Astrocyte of the spinal cord (primary cell): Measurements from ENCODE around the gene PLD6.
"Not testable (repeated sequence)": the region's sequence is repeated elsewhere in the genome, so short reads cannot be mapped to it uniquely, and the experiment has no call there.

Experiments used
- DNase-seq: peaks from one replicate; pipeline ENCODE4 v3.0.0; 2011; ENCODE audit warnings: low read depth, low spot score
- H3K4me3 ChIP-seq: 2 replicates; pipeline ENCODE4 v1.5.1; 2011; ENCODE audit warnings: low read depth, mild to moderate bottlenecking, low read length, moderate library complexity
- in situ Hi-C: cut with HindIII; loops from 2 replicates; pipeline ENCODE4 v1.10.0; 2017; ENCODE audit warnings: low sequenced_read_pairs
- TF ChIP-seq, protein P1 (sequence below): IDR thresholded peaks from 2 replicates; pipeline ENCODE4 v1.5.1; 2012; ENCODE audit warnings: low read depth, mild to moderate bottlenecking, low read length, inconsistent platforms

The PLD6 gene

DNA sequence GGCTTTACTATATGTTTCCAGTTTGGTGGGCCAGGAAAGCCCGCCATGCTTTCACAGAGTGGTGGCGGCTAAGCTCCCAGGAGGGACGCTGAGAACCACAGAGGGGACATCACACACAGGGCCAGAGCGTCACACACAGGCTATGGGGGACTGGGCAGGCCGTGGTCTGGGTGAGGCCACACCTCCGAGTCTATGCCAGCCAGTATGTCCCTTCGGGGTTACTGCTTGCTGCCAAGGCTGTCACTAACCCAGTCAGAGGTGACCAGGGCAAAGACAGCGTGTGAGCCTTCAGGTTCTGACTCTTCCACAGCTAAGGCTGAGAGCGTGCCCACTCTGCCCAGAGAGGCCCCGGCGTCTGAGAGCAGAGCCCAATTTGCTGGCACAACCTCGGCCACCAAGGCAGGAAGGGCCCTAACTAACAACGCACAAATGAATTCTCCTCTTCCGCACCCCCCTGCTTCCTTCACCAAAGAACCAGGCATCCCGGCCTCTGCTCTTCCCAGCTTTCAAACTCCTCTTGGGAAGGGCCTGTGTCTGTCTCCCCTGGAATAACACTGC is 2.9 kb downstream of the PLD6 start:
- DNase-seq, result no peak
- in situ Hi-C loops, result no loop called here
- TF ChIP-seq, protein P1, sequence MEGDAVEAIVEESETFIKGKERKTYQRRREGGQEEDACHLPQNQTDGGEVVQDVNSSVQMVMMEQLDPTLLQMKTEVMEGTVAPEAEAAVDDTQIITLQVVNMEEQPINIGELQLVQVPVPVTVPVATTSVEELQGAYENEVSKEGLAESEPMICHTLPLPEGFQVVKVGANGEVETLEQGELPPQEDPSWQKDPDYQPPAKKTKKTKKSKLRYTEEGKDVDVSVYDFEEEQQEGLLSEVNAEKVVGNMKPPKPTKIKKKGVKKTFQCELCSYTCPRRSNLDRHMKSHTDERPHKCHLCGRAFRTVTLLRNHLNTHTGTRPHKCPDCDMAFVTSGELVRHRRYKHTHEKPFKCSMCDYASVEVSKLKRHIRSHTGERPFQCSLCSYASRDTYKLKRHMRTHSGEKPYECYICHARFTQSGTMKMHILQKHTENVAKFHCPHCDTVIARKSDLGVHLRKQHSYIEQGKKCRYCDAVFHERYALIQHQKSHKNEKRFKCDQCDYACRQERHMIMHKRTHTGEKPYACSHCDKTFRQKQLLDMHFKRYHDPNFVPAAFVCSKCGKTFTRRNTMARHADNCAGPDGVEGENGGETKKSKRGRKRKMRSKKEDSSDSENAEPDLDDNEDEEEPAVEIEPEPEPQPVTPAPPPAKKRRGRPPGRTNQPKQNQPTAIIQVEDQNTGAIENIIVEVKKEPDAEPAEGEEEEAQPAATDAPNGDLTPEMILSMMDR, result no peak

DNA sequence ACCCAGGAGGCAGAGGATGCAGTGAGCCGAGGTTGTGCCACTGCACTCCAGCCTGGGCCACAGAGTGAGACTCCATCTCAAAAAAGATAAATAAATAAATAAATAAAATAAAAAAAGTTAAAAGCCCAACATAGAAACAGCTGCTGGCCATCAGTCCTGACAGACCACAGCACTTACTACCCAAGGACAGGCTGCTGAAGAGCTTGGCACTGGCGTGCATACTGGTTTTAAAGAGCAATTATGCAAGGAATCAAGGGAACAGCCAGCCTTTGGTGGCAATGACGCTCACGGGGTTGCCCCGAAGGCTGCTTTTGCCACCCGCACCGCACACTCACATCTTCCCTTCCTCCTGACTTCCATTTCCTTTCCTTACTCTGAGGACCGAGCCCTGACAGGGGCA is 4.2 kb downstream of the PLD6 start:
- no peak overlapping the region for H3K4me3 ChIP-seq
- no peak for DNase-seq
- TF ChIP-seq, protein P1, result no peak
- in situ Hi-C loops, result no loop called here

More for the DNA sequence above, 2.9 kb downstream of the PLD6 start:
- no peak overlapping the region for H3K4me3 ChIP-seq

DNA sequence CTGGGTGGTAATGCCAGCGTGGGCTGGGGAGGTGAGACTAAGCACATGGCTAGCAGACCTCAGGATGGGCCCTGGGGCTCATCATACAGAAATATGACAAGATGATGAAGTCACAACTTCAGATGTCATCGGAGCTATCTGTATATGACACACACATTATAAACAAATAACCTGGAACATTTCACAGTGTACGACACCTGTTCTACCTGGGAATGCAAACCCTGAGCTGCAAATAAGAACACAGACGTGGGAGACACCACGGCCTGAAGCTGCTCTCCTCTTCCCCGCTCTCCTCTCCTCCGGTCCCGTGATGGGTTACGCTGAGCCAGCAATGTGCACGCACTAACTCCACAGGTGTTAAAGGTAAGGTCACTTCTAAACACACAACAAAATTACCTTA is 4.9 kb downstream of the PLD6 start:
- H3K4me3 ChIP-seq, result no peak overlapping the region
- DNase-seq, result no peak
- TF ChIP-seq, protein P1, result no peak
- in situ Hi-C loops, result no loop called here

DNA sequence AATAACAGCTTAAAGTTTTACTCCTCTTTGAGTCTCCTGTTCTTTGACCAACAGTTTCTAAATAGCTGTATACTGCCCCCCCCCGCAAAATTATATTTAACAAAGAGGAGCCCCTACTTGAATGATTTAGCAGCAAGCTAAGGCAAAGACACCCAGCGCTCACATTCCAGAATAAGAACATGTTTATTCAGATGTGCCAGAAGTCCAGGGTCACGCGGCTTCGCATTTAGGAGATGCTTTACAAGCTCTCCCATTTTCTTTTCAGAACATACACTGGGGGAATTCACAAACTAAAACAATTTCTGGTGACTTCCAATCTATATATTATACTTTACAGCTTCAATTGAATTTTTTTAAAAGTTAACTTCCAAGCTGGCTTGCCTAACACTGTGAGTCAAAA is 5.3 kb downstream of the PLD6 start:
- TF ChIP-seq, protein P1, result no peak
- in situ Hi-C loops, result no loop called here
- no peak overlapping the region for H3K4me3 ChIP-seq
- peak; percentile 30 for DNase-seq

DNA sequence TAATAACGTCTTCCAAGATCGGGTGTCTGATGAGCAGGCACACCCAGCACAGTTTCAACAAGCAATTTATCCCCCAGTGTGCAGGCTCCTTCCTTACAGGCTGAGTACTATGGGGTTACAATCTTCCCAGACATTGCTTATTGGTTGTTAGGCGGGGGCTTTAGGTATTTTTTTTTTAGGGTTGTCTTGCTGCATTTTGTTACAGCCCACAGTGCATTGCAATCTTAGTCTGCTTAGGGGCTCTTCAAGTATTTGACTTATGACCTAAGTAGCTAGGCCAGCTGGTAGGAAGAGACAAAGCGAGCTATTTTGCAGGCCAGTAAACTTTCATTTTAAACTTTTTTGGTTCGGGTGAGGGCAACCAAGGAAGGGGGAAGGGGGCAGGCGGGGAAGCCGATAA is 5.8 kb downstream of the PLD6 start:
- in situ Hi-C loops, result no loop called here
- DNase-seq, result no peak
- H3K4me3 ChIP-seq, result no peak overlapping the region
- TF ChIP-seq, protein P1, result no peak

DNA sequence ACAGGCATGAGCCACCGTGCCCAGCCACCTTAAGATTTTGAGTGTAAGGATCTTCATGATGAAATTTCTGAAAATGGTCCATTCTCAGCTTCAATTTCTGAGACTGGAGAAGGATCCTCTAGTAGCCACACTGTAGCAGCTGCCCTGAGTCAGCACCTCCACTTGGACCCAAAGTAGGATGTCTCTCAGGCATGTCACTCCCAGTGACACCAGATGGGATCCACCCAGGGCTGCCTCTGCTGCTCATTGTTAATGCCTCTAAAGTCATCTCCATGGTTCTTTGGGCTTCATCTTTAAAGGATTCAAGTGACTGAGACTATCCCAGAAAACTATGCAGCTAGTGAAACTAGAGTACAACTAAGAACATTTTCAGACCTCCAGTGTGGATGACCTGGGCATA is 7.9 kb downstream of the PLD6 start:
- no peak overlapping the region for H3K4me3 ChIP-seq
- in situ Hi-C loops, result no loop called here
- TF ChIP-seq, protein P1, result no peak
- no peak for DNase-seq

DNA sequence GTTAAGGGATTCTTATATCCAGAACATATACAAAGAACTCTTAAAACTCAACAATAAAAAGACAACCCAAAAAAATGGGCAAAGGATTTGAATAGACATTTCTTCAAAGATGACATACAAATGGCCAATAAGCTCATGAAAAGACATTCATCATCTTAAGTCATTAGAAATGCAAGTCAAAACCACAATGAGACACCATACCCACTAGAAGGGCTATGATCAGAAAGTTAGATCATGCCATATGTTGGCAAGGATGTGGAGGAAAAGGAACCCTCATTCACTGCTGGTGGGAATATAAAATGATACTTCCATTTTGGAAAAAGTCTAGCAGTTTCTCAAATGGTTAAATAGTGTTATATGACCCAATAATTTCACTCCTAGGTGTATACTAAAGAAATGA is 9.4 kb downstream of the PLD6 start:
- in situ Hi-C loops, result no loop called here
- TF ChIP-seq, protein P1, result no peak
- DNase-seq, result no peak
- no peak overlapping the region for H3K4me3 ChIP-seq

DNA sequence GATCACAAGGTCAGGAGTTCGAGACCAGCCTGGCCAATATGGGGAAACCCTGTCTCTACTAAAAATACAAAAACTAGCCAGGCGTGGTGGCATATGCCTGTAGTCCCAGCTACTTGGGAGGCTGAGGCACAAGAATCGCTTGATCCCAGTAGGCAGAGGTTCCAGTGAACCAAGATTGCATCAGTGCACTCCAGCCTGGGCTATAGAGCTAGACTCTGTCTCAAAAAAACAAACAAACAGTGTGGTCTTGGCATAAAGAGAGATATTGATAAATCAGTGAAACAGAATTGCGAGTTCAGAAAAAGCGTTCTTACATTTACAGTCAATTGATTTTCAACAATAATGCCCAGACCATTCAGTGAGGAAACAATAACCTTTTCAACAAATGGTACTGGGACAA is 10.7 kb downstream of the PLD6 start:
- in situ Hi-C loops, H3K4me3 ChIP-seq, DNase-seq: not testable (repeated sequence)
